ENCODE data around the gene TIGD7. TPM values are rescaled to one million over a fixed set of nuclear protein-coding genes. Genes with fewer than 3 reads are reported as not detected.

The TIGD7 gene
- polyA plus RNA-seq, 3 donors, result 0.32 to 1.4 (median 0.64) TPM

DNA sequence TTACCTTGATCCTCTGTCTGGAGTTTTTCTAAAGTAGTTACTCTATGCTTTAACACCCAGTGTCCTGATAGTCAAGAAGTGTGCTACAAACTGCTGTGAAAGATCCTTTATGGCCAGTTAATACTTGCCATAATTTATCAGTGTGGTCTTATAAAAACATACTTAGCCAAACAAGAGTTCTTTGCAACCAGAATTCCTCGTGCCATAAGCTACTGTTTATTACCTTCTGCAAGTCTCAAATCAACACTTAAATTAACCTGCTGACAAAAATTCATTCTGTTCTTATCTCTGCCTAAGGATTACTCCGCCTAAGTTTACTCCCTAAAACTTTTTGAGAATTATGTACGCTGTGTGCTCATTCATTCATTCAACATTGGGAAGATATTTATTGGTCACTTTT lies 22.9 kb upstream of the TIGD7 start:
- Histone ChIP-seq H4K20me1 (ENCODE audit: insufficient read depth, low read length) (no peaks in the 10 kb centered on the region), H3K79me2 (ENCODE audit: insufficient read depth, low read length) (no peaks in the 10 kb centered on the region), H3K9ac (ENCODE audit: insufficient read depth, low read length, poor library complexity, severe bottlenecking) (no peak overlapping the region), H3K27me3 (ENCODE audit: control insufficient read depth in 2 of 2, insufficient read depth in 2 of 2, low read length in 2 of 2) (no peaks in the 10 kb centered on the region), H3K27ac (ENCODE audit: low read depth in 1 of 2, low read length in 2 of 2) (no peak overlapping the region), H3K9me3 (replicated peaks in 1 of 2; ENCODE audit: control insufficient read depth in 1 of 2, insufficient read depth in 1 of 2, low read length in 2 of 2) (peaks cover 23 to 31% of the 10 kb centered on the region in 2 donors), H2AFZ (ENCODE audit: insufficient read depth, low read depth, low read length, poor library complexity, severe bottlenecking) (no peak overlapping the region), H3K4me2 (replicated peaks; ENCODE audit: extremely low read depth, low read length, poor library complexity, severe bottlenecking) (no peak overlapping the region), H3K36me3 (replicated peaks in 1 of 2; ENCODE audit: control insufficient read depth in 1 of 2, insufficient read depth in 2 of 2, low read length in 2 of 2) (no peaks in the 10 kb centered on the region), H3K4me1 (ENCODE audit: control insufficient read depth in 1 of 2, insufficient read depth in 2 of 2, low read length in 2 of 2) (no peaks in the 10 kb centered on the region), H3K4me3 (replicated peaks in 1 of 3; ENCODE audit: low read depth in 2 of 3, low read length in 3 of 3) (no peak overlapping the region)
- H3K4me1 Mint-ChIP-seq, result no peaks in the 10 kb centered on the region
- H3K9me3 Mint-ChIP-seq, result peaks cover 11 to 62% (median 48%) of the 10 kb centered on the region in 7 donors
- WGBS (ENCODE audit: insufficient coverage), result 86% methylated on average over 1 of the region's 3 CpGs
- H3K4me3 Mint-ChIP-seq, result no peak overlapping the region
- H3K27ac Mint-ChIP-seq, result no peak overlapping the region
- H3K27me3 Mint-ChIP-seq (ENCODE audit: low read depth in 3 of 3), result peaks cover 0 to 2% (median 2%) of the 10 kb centered on the region in 3 donors
- intact Hi-C loops (cut with micrococcal nuclease), result no loop called here
- H3K36me3 Mint-ChIP-seq, result no peaks in the 10 kb centered on the region
- TF ChIP-seq CTCF (IDR thresholded peaks at IDR 0.05), result no peak
- no peak for DNase-seq

DNA sequence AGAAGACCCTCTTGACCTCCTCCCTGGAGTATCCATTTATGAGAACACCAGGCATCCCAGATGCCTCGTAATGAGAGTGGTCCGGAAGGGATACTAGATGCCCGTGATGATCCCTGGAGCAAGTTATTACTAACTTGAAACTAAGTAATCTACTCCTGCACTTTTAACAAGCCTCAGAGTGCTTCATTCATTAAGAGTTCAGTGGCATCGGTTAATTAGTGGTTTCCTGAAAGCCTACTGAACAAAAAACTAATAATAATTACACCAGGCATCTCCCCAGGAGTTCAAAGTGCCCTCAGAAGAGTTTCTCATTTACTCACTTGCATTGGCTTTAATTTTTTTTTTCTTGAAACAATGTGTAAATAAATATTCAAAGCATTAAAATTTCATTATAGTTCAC lies 22.3 kb upstream of the TIGD7 start:
- H3K27ac Mint-ChIP-seq, result no peak overlapping the region
- H3K4me1 Mint-ChIP-seq, result no peaks in the 10 kb centered on the region
- H3K36me3 Mint-ChIP-seq, result no peaks in the 10 kb centered on the region
- H4K20me1 ChIP-seq (ENCODE audit: insufficient read depth, low read length), result no peaks in the 10 kb centered on the region
- no peaks in the 10 kb centered on the region for H3K79me2 ChIP-seq (ENCODE audit: insufficient read depth, low read length)
- H3K27me3 ChIP-seq (ENCODE audit: control insufficient read depth in 2 of 2, insufficient read depth in 2 of 2, low read length in 2 of 2), result no peaks in the 10 kb centered on the region
- H3K9me3 ChIP-seq (replicated peaks in 1 of 2; ENCODE audit: control insufficient read depth in 1 of 2, insufficient read depth in 1 of 2, low read length in 2 of 2), result peaks cover 29 to 37% of the 10 kb centered on the region in 2 donors
- TF ChIP-seq CTCF (IDR thresholded peaks at IDR 0.05), result no peak
- 92% methylated on average over 2 of the region's 4 CpGs for WGBS (ENCODE audit: insufficient coverage)
- H3K36me3 ChIP-seq (replicated peaks in 1 of 2; ENCODE audit: control insufficient read depth in 1 of 2, insufficient read depth in 2 of 2, low read length in 2 of 2), result no peaks in the 10 kb centered on the region
- H3K27me3 Mint-ChIP-seq (ENCODE audit: low read depth in 3 of 3), result peaks cover 0 to 2% (median 2%) of the 10 kb centered on the region in 3 donors
- no peak overlapping the region for H2AFZ ChIP-seq (ENCODE audit: insufficient read depth, low read depth, low read length, poor library complexity, severe bottlenecking)
- H3K9me3 Mint-ChIP-seq, result peaks cover 11 to 68% (median 53%) of the 10 kb centered on the region in 7 donors
- H3K9ac ChIP-seq (ENCODE audit: insufficient read depth, low read length, poor library complexity, severe bottlenecking), result no peak overlapping the region
- no peaks in the 10 kb centered on the region for H3K4me1 ChIP-seq (ENCODE audit: control insufficient read depth in 1 of 2, insufficient read depth in 2 of 2, low read length in 2 of 2)
- no peak overlapping the region for H3K4me3 Mint-ChIP-seq
- H3K27ac ChIP-seq (ENCODE audit: low read depth in 1 of 2, low read length in 2 of 2), result no peak overlapping the region
- H3K4me3 ChIP-seq (replicated peaks in 1 of 3; ENCODE audit: low read depth in 2 of 3, low read length in 3 of 3), result no peak overlapping the region
- no peak for DNase-seq
- intact Hi-C loops (cut with micrococcal nuclease), result no loop called here
- H3K4me2 ChIP-seq (replicated peaks; ENCODE audit: extremely low read depth, low read length, poor library complexity, severe bottlenecking), result no peak overlapping the region
